ENCODE results near the gene C20orf144.

DNA sequence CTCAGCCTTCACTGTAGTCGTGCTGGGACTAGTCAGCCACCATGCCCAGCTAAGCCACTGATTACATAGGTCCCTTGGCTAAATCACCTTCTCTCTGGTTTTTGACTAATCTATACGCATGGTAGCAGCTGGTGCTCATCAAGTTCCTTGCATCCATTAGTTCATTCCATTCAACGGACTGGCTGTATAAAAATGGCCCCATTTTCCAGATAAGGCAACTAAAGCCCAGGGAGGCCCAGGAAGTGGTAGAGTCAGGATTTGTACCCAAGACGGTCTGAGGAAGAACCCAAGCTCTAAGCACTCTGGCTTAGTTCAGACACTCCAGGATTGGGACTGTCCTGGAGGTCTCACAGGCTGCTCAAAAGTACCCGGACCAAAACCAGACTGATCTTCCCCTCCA, 19.2 kb downstream of the C20orf144 start:
- TF ChIP-seq CTCF (IDR thresholded peaks at IDR 0.05), result no peak
- no peak for TF ChIP-seq POLR2A (IDR thresholded peaks at IDR 0.05)
- TF ChIP-seq EP300 (IDR thresholded peaks at IDR 0.05), result no peak
